Activated T-helper 17 cell treated with anti-CD3 and anti-CD28 coated beads, Interleukin-2, amount 50 U/mL, for 72 hours (primary cell): ENCODE measurements around the gene TMEM271. TPM values are rescaled to one million over a fixed set of nuclear protein-coding genes. Genes with fewer than 3 reads are reported as not detected.
"Not testable (repeated sequence)": the region's sequence is repeated elsewhere in the genome, so short reads cannot be mapped to it uniquely, and the experiment has no call there.

Source experiments
- ATAC-seq: fragments of 150-1000 bp; cut with Tn5 transposase; replicated peaks from 2 replicates; pipeline ENCODE4 v1.10.0; 2021; ENCODE audit warnings: mild to moderate bottlenecking, moderate library complexity
- H3K27ac Mint-ChIP-seq: one replicate; pipeline ENCODE4 v1.8.0; 2022; ENCODE audit warnings: mixed read lengths
- H3K27me3 Mint-ChIP-seq: one replicate; pipeline ENCODE4 v1.8.0; 2022; ENCODE audit warnings: mixed read lengths
- H3K36me3 Mint-ChIP-seq: one replicate; pipeline ENCODE4 v1.8.0; 2022; ENCODE audit warnings: low read depth, mild to moderate bottlenecking, mixed read lengths
- H3K4me1 Mint-ChIP-seq: one replicate; pipeline ENCODE4 v1.8.0; 2022; ENCODE audit warnings: mixed read lengths
- H3K4me3 Mint-ChIP-seq: one replicate; pipeline ENCODE4 v1.8.0; 2022; ENCODE audit warnings: mild to moderate bottlenecking, mixed read lengths
- H3K9me3 Mint-ChIP-seq: one replicate; pipeline ENCODE4 v1.8.0; 2022; ENCODE audit warnings: mixed read lengths
- total RNA-seq, 2 donors: library from RNA; stranded (reverse); gene quantifications; one replicate each; pipeline ENCODE4 v1.2.3, GENCODE V29; 2022

Gene TMEM271
- total RNA-seq, 2 donors from 2014 or later, result not detected

- Mint-ChIP-seq H3K4me1 (no peaks in the 10 kb centered on the region), H3K27me3 (peaks cover 17% of the 10 kb centered on the region), H3K4me3 (no peak overlapping the region), H3K9me3 (no peaks in the 10 kb centered on the region), H3K27ac (no peak overlapping the region), H3K36me3 (no peaks in the 10 kb centered on the region)
- ATAC-seq, result no peak
Observed at GRCh38 chr4:567457-568350, 8.4 kb downstream of the TMEM271 start.

GRCh38 chr4:566508-567295, 9.4 kb downstream of the TMEM271 start:
- no peak for ATAC-seq
- Mint-ChIP-seq H3K9me3 (no peaks in the 10 kb centered on the region), H3K4me1 (no peaks in the 10 kb centered on the region), H3K27me3 (peaks cover 10% of the 10 kb centered on the region), H3K27ac (no peak overlapping the region), H3K36me3 (no peaks in the 10 kb centered on the region), H3K4me3 (no peak overlapping the region)

- ATAC-seq, result no peak
- H3K4me3 Mint-ChIP-seq, result no peak overlapping the region
- H3K36me3 Mint-ChIP-seq, result no peaks in the 10 kb centered on the region
- H3K4me1 Mint-ChIP-seq, result no peaks in the 10 kb centered on the region
- H3K9me3 Mint-ChIP-seq, result no peaks in the 10 kb centered on the region
- H3K27ac Mint-ChIP-seq, result no peak overlapping the region
- H3K27me3 Mint-ChIP-seq, result peaks cover 3% of the 10 kb centered on the region
Observed at GRCh38 chr4:566035-566434, 10.1 kb downstream of the TMEM271 start.

- H3K27ac Mint-ChIP-seq, H3K36me3 Mint-ChIP-seq, ATAC-seq, H3K4me1 Mint-ChIP-seq, H3K4me3 Mint-ChIP-seq, H3K9me3 Mint-ChIP-seq, H3K27me3 Mint-ChIP-seq: not testable (repeated sequence)
Observed at GRCh38 chr4:565614-566013, 10.5 kb downstream of the TMEM271 start.

DNA sequence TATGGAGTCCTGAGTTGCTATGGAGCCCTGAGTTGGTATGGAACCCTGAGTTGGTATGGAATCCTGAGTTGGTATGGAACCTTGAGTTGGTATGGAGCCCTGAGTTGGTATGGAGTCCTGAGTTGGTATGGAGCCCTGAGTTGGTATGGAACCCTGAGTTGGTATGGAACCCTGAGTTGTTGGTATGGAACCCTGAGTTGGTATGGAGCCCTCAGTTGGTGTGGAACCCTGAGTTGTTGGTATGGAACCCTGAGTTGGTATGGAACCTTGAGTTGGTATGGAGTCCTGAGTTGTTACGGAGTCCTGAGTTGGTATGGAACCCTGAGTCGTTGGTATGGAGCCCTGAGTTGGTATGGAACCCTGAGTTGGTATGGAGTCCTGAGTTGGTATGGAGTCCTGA, 13.6 kb downstream of the TMEM271 start:
- ATAC-seq, H3K27ac Mint-ChIP-seq: not testable (repeated sequence)

GRCh38 chr4:561426-561825, 14.7 kb downstream of the TMEM271 start:
- no peak for ATAC-seq
- no peak overlapping the region for H3K4me3 Mint-ChIP-seq
- no peaks in the 10 kb centered on the region for H3K36me3 Mint-ChIP-seq
- no peak overlapping the region for H3K27ac Mint-ChIP-seq
- peaks cover 4% of the 10 kb centered on the region for H3K27me3 Mint-ChIP-seq
- peaks cover 3% of the 10 kb centered on the region for H3K9me3 Mint-ChIP-seq
- H3K4me1 Mint-ChIP-seq, result no peaks in the 10 kb centered on the region

More for the DNA sequence above, 13.6 kb downstream of the TMEM271 start:
- H3K4me1 Mint-ChIP-seq, H3K36me3 Mint-ChIP-seq, H3K4me3 Mint-ChIP-seq, H3K9me3 Mint-ChIP-seq, H3K27me3 Mint-ChIP-seq: not testable (repeated sequence)

GRCh38 chr4:560731-561291, 15.3 kb downstream of the TMEM271 start:
- no peak overlapping the region for H3K27ac Mint-ChIP-seq
- no peaks in the 10 kb centered on the region for H3K4me1 Mint-ChIP-seq
- peaks cover 3% of the 10 kb centered on the region for H3K9me3 Mint-ChIP-seq
- H3K27me3 Mint-ChIP-seq, result peaks cover 4% of the 10 kb centered on the region
- no peaks in the 10 kb centered on the region for H3K36me3 Mint-ChIP-seq
- no peak for ATAC-seq
- H3K4me3 Mint-ChIP-seq, result no peak overlapping the region

DNA sequence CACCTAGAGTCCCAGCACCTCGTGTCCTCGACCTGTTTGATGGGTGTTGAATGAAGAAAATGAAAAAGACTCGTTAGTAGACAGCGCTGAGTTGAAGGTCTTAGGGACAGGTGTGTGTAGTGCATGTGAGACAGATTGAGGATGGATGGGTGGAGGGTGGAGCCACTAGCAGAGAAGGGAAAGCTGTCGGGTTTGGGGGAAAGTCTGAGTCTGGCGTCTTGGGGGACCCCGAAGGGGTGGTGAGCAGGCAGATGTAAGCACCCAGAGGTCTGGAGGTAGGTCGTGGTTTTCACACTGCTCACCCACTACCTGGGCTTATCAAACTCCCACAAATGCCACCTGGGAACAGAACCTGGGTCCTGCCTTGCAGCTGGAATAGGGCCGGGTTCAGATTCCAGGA, 16.0 kb downstream of the TMEM271 start:
- Mint-ChIP-seq H3K27ac (no peak overlapping the region), H3K27me3 (peaks cover 4% of the 10 kb centered on the region), H3K4me3 (no peak overlapping the region)

GRCh38 chr4:555566-556275, 20.4 kb downstream of the TMEM271 start:
- H3K27ac Mint-ChIP-seq, result no peak overlapping the region
- no peaks in the 10 kb centered on the region for H3K36me3 Mint-ChIP-seq
- peaks cover 9% of the 10 kb centered on the region for H3K9me3 Mint-ChIP-seq
- H3K4me3 Mint-ChIP-seq, result no peak overlapping the region
- ATAC-seq, result no peak
- no peaks in the 10 kb centered on the region for H3K4me1 Mint-ChIP-seq
- peaks cover 11% of the 10 kb centered on the region for H3K27me3 Mint-ChIP-seq

More for the DNA sequence above, 16.0 kb downstream of the TMEM271 start:
- no peak for ATAC-seq
- no peaks in the 10 kb centered on the region for H3K36me3 Mint-ChIP-seq
- peaks cover 3% of the 10 kb centered on the region for H3K9me3 Mint-ChIP-seq
- H3K4me1 Mint-ChIP-seq, result no peaks in the 10 kb centered on the region

GRCh38 chr4:554793-555320, 21.2 kb downstream of the TMEM271 start:
- H3K9me3 Mint-ChIP-seq, ATAC-seq, H3K27ac Mint-ChIP-seq, H3K4me3 Mint-ChIP-seq, H3K36me3 Mint-ChIP-seq, H3K4me1 Mint-ChIP-seq, H3K27me3 Mint-ChIP-seq: not testable (repeated sequence)

GRCh38 chr4:552019-552418, 24.1 kb downstream of the TMEM271 start:
- H3K9me3 Mint-ChIP-seq, result peaks cover 13% of the 10 kb centered on the region
- H3K4me3 Mint-ChIP-seq, result no peak overlapping the region
- no peak for ATAC-seq
- H3K27ac Mint-ChIP-seq, result no peak overlapping the region
- H3K4me1 Mint-ChIP-seq, result no peaks in the 10 kb centered on the region
- H3K27me3 Mint-ChIP-seq, result peaks cover 17% of the 10 kb centered on the region
- H3K36me3 Mint-ChIP-seq, result no peaks in the 10 kb centered on the region

DNA sequence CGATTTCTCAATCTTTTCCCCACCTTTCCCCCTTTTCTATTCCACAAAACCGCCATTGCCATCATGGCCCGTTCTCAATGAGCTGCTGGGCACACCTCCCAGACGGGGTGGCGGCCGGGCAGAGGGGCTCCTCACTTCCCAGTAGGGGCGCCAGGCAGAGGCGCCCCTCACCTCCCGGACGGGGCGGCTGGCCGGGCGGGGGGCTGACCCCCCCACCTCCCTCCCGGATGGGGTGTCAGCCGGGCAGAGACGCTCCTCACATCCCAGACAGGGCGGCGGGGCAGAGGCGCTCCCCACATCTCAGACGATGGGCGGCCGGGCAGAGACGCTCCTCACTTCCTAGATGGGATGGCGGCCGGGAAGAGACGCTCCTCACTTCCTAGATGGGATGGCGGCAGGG, 25.8 kb downstream of the TMEM271 start:
- not testable (repeated sequence) for ATAC-seq, H3K4me1 Mint-ChIP-seq, H3K27ac Mint-ChIP-seq, H3K36me3 Mint-ChIP-seq, H3K4me3 Mint-ChIP-seq
- H3K27me3 Mint-ChIP-seq, result peaks cover 17% of the 10 kb centered on the region
- peaks cover 17% of the 10 kb centered on the region for H3K9me3 Mint-ChIP-seq

DNA sequence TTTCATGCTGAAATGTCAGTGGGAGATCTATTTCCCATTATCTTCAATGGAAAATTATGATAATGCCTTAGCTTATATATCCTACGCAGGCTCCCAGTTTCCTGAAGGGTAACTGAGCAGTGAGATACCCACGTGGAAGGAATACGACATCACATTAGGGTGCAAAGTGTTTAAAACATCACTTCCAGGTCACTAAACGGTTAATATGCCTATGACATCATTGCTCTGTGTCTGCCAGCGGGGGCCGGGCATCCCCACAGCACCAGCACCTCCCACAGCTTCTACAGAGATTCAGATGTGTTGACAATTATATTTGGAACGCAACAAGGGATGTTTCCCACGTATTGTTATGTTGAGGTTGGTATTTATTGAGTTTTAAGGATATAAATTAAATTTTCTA, 27.1 kb downstream of the TMEM271 start:
- H3K4me3 Mint-ChIP-seq, result no peak overlapping the region

DNA sequence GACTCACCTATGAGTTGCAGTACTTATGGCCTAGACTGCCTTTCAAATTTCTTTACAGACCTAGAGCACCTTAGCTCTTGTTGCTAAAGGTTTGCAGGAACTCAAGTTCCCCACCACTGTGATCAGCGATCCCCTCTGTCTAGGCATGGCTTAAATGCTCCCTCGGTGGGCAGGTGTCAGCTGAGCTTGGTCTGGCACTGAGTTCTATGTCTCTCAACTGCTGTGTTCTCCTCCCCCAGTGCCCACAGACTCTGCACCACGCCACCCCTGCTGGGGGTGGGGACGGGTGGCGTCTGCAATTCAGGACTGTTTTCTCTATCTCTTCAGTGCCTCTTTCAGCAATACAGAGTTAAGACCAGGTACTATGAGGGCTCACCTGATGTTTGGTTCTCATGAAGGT, 30.5 kb downstream of the TMEM271 start:
- Mint-ChIP-seq H3K27ac (no peak overlapping the region), H3K9me3 (peaks cover 16% of the 10 kb centered on the region), H3K27me3 (peaks cover 9% of the 10 kb centered on the region), H3K36me3 (no peaks in the 10 kb centered on the region), H3K4me3 (no peak overlapping the region), H3K4me1 (no peaks in the 10 kb centered on the region)
- no peak for ATAC-seq

More for the DNA sequence above, 27.1 kb downstream of the TMEM271 start:
- Mint-ChIP-seq H3K27ac (no peak overlapping the region), H3K9me3 (peaks cover 17% of the 10 kb centered on the region), H3K27me3 (peaks cover 17% of the 10 kb centered on the region), H3K36me3 (no peaks in the 10 kb centered on the region), H3K4me1 (no peaks in the 10 kb centered on the region)
- no peak for ATAC-seq
